SHP77 (cell line): ENCODE results near the gene ICA1.
"Not testable (repeated sequence)": the region's sequence is repeated elsewhere in the genome, so short reads cannot be mapped to it uniquely, and the experiment has no call there.

Experiments used
- DNase-seq, 2 experiments: peaks; one replicate each; lab custom pipeline; 2025; lab: John Stamatoyannopoulos, UW

Gene ICA1

GRCh38 chr7:8129318-8129659, 132.7 kb downstream of the ICA1 start:
- DNase-seq: no peak

- no peak for DNase-seq
Observed at GRCh38 chr7:8128449-8129317, 133.3 kb downstream of the ICA1 start.

GRCh38 chr7:8126601-8127167, 135.3 kb downstream of the ICA1 start:
- no peak for DNase-seq

- DNase-seq: no peak
Observed at GRCh38 chr7:8125680-8126444, 136.1 kb downstream of the ICA1 start.

GRCh38 chr7:8121243-8121642, 140.7 kb downstream of the ICA1 start:
- no peak for DNase-seq

GRCh38 chr7:8120390-8121058, 141.4 kb downstream of the ICA1 start:
- no peak for DNase-seq

- DNase-seq: no peak
Observed at GRCh38 chr7:8119262-8119661, 142.7 kb downstream of the ICA1 start.

GRCh38 chr7:8117195-8117594, 144.8 kb downstream of the ICA1 start:
- DNase-seq: no peak

- DNase-seq: no peak
Observed at GRCh38 chr7:8115547-8116402, 146.2 kb downstream of the ICA1 start.

GRCh38 chr7:8114175-8114574, 147.8 kb downstream of the ICA1 start:
- DNase-seq: no peak

GRCh38 chr7:8113184-8113583, 148.8 kb downstream of the ICA1 start:
- no peak for DNase-seq

- DNase-seq: no peak
Observed at GRCh38 chr7:8112685-8113084, 149.3 kb downstream of the ICA1 start.

GRCh38 chr7:8111282-8111960, 150.5 kb downstream of the ICA1 start:
- DNase-seq: no peak

GRCh38 chr7:8109196-8110022, 152.6 kb downstream of the ICA1 start:
- no peak for DNase-seq

- DNase-seq: no peak
Observed at GRCh38 chr7:8105449-8106095, 156.4 kb downstream of the ICA1 start.

GRCh38 chr7:8103282-8103681, 158.7 kb downstream of the ICA1 start:
- DNase-seq: no peak

GRCh38 chr7:8101292-8101691, 160.7 kb downstream of the ICA1 start:
- not testable (repeated sequence) for DNase-seq

- DNase-seq: no peak
Observed at GRCh38 chr7:8094164-8095140, 167.5 kb downstream of the ICA1 start.
